HT-29 (cell line): Measurements from ENCODE around the gene SLC2A5. TPM values are rescaled to one million over a fixed set of nuclear protein-coding genes. Genes with fewer than 3 reads are reported as not detected.

ENCODE experiments used
- DNase-seq: peaks from one replicate; pipeline ENCODE4 v3.0.0-alpha.2; 2015; ENCODE audit warnings: low spot score
- total RNA-seq: library from RNA; depleted of rRNA; stranded (reverse); fragments of >200 nt; shearing (Covaris generic); gene quantifications from 2 replicates; pipeline ENCODE4 v1.2.3, GENCODE V29; 2014

The SLC2A5 gene
- total RNA-seq, 1 experiment from 2014 or later: not detected

- no peak for DNase-seq
Observed at GRCh38 chr1:9093581-9093980, 24.1 kb upstream of the SLC2A5 start.

DNA sequence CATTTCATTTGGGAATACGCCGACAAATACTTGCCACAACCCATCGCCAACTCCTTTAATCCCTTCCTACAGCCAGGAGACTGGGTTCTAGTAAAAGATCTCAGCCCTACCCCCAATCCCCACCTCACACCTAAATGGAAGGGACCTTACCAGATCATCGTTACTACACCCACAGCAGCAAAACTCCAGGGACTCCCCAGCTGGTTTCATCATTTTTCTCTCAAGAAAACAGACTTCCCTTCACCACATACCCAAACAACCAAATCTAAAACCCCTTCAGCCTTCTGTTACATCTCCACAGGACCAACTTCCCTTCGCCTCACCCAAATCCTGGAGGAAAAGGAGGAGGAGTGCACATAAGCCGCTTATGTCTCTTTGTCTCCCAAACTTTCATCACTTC, 23.7 kb upstream of the SLC2A5 start:
- no peak for DNase-seq

- DNase-seq: no peak
Observed at GRCh38 chr1:9088807-9089206, 19.4 kb upstream of the SLC2A5 start.

DNA sequence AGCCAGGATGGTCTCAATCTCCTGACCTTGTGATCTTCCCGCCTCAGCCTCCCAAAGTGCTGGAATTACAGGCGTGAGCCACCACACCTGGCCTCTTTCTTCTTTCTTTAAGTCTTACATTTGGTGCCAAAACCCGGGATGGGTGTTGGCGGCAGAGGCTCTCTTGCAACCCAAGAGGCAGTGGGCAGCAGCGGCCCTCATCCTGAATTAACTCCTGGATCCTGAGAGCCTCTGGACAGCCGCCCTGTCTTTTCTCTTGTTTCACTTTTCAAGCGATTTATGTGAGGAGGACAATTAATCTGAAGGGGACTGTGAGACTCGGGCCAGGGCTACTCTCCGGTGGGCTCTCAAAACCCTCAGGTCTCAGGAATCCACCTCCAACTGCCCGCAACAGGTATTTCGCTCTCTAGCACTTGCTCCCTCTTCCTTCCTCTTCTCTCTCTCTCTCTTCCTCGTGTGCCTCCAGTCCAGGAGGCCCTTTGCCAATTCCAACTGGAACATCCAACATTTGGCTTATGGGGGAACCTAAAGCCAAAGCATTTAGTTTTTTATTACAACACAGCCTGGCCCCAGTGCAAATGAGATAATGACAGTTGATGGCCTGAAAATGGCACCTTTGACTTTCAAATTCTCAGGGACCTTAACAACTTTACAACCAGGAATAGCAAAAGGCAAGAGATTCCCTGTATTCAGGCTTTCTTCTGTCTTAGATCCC, 18.1 kb upstream of the SLC2A5 start:
- no peak for DNase-seq

DNA sequence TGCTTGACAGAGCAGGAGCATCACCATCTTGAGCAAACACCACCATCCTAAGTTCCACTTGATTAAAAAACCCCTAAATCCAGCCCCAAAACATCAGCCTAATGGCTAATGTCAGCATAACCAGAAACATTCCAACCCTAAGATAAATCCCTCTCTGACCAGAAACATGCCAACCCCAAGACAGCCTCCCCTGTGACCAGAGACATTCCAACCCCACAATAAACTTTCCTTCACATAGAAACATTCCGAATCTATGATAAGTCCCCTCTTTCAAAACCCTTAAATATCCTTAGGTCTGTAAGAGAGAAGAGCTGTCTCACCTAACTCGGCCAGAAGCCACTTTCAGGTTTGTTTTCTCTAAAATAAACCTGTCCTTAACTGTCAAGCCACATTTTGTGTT, 17.4 kb upstream of the SLC2A5 start:
- no peak for DNase-seq

DNA sequence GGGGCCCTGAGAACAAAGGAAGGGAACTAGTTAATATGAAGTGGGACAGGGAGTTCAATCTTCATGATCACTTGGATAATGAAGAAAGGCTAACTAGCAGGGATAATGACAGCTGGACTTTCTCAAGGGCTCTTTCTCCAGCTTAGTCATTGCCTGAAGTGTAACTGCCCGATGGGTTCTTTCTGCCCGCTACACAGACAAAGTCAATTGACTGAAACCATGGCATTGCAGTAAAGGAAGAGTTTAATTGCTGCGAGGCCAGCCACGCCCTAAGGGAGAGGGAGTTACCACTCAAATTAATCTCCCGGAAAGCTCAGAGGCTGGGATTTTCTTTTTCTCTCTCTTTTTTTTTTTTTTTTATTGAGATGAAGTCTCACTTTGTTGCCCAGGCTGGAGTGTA, 16.6 kb upstream of the SLC2A5 start:
- DNase-seq: no peak

DNA sequence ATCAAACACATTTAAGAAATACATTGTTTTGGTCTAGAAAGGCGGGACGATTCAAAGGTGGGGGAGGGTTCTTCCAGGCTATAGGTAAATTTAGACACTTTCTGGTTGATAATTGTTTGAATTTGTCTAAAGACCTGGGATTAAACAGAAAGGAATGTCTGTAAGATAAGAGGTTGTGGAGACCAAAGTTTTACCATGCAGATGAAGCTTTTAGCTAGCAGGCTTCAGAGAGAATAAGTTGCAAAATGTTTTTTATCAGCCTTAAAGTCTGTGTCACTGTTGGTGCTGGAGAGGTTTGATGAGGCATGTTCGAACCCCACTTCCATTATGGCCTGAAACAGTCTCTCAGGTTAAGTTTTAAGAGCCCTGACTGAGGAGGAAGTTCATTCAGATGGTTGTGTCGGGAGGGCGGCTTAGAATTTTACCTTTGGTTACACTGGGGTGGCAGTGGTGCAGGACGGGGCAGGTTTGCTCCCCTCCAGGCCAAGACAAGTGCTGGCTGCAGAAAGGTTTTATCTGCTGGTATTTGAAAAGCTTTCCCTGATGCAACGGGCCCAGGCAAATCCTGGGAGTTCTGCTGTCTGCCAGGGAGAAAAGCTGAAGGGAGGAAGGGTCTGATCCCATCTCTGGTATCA, 16.0 kb upstream of the SLC2A5 start:
- no peak for DNase-seq

GRCh38 chr1:9084906-9085305, 15.5 kb upstream of the SLC2A5 start:
- DNase-seq: no peak

DNA sequence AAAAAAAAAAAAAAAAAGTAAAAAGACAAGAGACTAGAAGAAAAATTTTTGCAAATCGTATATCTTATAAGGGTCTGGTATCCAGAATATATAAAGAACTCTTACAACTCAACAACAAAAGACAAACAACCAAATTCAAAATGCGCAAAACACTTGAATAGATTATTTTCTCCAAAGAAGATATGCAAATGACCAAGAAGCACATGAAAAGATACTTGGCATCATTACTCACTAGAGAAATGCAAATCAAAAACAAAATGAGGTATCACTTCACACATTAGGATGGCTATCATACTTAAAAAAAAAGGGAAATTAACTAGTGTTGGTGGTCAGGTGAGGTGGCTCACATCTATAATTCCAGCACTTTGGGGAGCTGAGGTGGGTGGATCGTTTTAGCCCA, 12.0 kb upstream of the SLC2A5 start:
- DNase-seq: no peak

- DNase-seq: no peak
Observed at GRCh38 chr1:9080705-9081291, 11.4 kb upstream of the SLC2A5 start.

GRCh38 chr1:9079988-9080704, 10.7 kb upstream of the SLC2A5 start:
- no peak for DNase-seq

GRCh38 chr1:9078752-9079500, 9.5 kb upstream of the SLC2A5 start:
- no peak for DNase-seq

GRCh38 chr1:9078015-9078751, 8.7 kb upstream of the SLC2A5 start:
- DNase-seq: no peak

DNA sequence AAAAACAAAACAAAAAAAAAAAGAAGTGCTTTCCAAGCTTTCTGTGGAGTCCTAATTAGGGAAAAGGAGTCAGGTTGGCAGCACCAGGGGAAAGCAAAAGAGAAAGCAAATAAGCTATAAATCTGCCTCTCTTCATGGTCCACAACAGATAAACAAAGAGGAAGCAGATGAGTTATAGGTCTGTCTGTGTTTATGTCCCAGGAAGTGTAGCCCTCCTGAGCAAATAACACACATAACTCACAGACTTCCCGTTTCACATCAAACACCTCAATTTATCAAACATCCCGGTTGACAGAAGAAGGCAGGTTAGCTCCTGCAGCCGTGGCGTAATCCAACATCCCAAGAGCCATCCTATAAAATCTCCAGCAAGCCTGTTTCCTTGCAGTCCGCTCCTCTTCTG, 5.6 kb upstream of the SLC2A5 start:
- DNase-seq: no peak

DNA sequence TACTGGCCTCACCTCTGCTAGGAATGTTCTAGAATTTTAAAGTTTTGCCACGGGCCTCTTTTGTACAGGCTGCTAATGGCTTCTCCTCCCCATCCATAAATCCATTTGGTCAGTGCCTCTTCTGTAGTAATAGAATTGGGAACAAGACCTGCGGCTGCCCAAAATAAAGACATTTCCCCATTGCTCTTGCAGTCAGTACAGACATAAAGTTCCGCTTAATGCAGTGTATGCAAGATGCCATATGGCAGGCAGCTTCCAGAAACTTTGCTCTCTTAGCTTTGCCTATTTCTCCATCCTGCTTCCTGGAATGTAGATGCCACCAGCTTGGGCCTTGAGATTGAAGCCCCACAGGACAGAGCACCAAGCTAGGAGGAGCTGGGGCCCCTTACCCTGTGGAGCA, 3.7 kb upstream of the SLC2A5 start:
- no peak for DNase-seq

DNA sequence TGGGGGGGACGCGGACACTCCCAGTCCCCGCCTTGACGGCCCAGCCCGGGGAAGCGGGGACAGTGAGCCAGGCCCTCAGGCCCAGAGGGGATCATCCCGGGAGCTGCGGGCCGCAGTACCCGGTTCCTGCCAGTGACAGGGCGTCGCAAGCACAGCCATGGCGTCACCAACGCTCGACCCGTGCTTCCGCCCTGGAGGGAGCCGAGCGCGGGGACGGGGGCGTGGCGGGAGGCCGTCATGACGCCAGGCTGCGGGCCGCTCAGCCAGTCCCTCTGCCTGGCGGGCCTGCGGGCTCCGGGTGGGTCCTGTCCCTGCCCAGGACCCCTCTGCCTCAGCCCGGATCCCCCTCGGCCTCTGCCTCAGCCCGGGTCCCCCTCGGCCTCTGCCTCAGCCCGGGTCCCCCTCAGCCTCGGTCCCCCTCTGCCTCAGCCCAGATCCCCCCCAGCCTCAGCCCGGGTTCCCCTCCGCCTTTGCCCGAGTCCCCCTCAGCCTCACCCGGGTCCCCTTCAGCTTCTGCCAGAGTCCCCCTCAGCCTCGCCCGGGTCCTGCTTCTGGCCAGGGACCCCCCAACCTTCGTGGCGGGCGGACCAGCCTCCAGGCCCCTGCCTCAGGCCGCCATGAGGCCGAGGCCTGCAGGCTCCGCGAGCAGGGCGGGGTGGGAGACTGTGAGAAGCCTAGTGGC, 2.3 kb upstream of the SLC2A5 start:
- no peak for DNase-seq

DNA sequence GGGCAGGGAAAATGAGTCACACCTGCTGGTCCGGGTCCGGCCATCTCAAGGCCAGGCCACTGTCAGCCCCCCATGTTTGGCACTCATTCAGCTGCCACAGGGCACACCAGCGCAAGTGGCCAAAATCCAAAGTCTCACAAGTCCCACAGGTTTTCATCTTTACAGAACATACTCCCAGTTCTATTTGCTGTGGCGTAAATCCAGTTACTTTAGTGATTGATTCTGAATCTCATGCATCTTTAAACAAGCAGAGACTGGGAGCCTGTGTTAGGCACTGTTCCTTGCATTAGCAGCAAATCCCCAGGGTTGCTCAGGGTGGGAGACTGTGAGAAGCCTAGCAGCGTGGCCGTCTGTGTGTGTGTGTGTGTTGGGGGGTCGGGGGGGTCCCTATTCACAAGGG, 1.1 kb upstream of the SLC2A5 start:
- DNase-seq: no peak

DNA sequence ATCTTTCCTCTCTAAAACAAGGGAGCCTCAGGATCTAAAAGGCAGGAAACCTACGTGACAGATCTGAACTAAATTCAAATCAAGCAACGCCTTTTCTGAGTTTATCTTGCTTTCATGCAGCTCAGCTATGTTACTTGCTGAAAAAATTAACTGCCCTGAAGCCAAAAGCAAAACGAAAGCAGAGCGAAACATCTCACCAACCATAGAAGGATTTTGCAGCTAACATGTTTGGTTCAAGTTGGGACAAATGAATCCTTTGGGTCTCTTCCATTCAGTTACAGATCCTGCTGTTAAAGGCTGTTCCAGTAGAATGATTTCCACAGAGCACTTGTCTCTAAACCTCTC, 482 bp downstream of the SLC2A5 start:
- DNase-seq: no peak

- DNase-seq: no peak
Observed at GRCh38 chr1:9066945-9067807, 2.3 kb downstream of the SLC2A5 start.
